Measurements from ENCODE around the gene PTPRG.

DNA sequence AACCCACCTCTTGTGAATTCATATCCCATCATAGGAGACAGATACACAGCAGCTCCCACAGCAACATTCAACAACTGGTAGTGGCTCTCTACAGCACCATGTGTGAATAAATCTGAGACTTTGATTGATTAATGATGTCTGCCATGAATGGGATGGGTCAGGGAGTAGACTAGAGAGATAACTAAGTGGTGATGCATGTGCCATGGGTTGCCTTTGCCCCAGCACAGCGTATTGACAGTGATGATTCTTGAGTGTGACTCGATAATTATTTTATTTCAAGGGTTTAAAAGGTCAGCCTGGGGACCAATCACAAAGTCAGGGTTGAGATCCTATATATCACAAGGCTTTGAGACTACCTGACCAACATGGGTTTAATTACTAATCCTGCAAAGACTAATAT, 295.9 kb downstream of the PTPRG start:
- TF ChIP-seq, protein P1, sequence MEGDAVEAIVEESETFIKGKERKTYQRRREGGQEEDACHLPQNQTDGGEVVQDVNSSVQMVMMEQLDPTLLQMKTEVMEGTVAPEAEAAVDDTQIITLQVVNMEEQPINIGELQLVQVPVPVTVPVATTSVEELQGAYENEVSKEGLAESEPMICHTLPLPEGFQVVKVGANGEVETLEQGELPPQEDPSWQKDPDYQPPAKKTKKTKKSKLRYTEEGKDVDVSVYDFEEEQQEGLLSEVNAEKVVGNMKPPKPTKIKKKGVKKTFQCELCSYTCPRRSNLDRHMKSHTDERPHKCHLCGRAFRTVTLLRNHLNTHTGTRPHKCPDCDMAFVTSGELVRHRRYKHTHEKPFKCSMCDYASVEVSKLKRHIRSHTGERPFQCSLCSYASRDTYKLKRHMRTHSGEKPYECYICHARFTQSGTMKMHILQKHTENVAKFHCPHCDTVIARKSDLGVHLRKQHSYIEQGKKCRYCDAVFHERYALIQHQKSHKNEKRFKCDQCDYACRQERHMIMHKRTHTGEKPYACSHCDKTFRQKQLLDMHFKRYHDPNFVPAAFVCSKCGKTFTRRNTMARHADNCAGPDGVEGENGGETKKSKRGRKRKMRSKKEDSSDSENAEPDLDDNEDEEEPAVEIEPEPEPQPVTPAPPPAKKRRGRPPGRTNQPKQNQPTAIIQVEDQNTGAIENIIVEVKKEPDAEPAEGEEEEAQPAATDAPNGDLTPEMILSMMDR (conservative IDR thresholded peaks at IDR 0.05; ENCODE audit: low read length), result no peak
- no peak for TF ChIP-seq EZH2phosphoT487 (IDR thresholded peaks at IDR 0.05; ENCODE audit: borderline replicate concordance)

All from Loucy (cell line).